ENCODE data around the gene UST.

Gene UST

GRCh38 chr6:149079911-149080491, 333.2 kb downstream of the UST start:
- Histone ChIP-seq H3K4me1 (ENCODE audit: control insufficient read depth, insufficient read depth, low read length) (peaks cover 52% of the 10 kb centered on the region), H3K4me3 (ENCODE audit: low read length) (peak overlapping the region; percentile 8), H3K27me3 (replicated peaks; ENCODE audit: control insufficient read depth, insufficient read depth, low read length) (no peaks in the 10 kb centered on the region), H3K9ac (ENCODE audit: low read length) (peak overlapping the region; percentile 24), H3K36me3 (ENCODE audit: control insufficient read depth, insufficient read depth, low read length, severe bottlenecking) (no peaks in the 10 kb centered on the region), H3K9me3 (ENCODE audit: control insufficient read depth, low read length) (no peaks in the 10 kb centered on the region)
- DNase-seq (ENCODE audit: low read depth), result peak; percentile 78

GRCh38 chr6:149080511-149080910, 333.7 kb downstream of the UST start:
- no peaks in the 10 kb centered on the region for H3K36me3 ChIP-seq (ENCODE audit: control insufficient read depth, insufficient read depth, low read length, severe bottlenecking)
- H3K9me3 ChIP-seq (ENCODE audit: control insufficient read depth, low read length), result no peaks in the 10 kb centered on the region
- DNase-seq (ENCODE audit: low read depth), result peak; percentile 52
- peak overlapping the region; percentile 8 for H3K4me3 ChIP-seq (ENCODE audit: low read length)
- H3K4me1 ChIP-seq (ENCODE audit: control insufficient read depth, insufficient read depth, low read length), result peaks cover 52% of the 10 kb centered on the region
- peak overlapping the region; percentile 24 for H3K9ac ChIP-seq (ENCODE audit: low read length)
- H3K27me3 ChIP-seq (replicated peaks; ENCODE audit: control insufficient read depth, insufficient read depth, low read length), result no peaks in the 10 kb centered on the region

GRCh38 chr6:149081281-149081680, 334.5 kb downstream of the UST start:
- no peaks in the 10 kb centered on the region for H3K27me3 ChIP-seq (replicated peaks; ENCODE audit: control insufficient read depth, insufficient read depth, low read length)
- H3K36me3 ChIP-seq (ENCODE audit: control insufficient read depth, insufficient read depth, low read length, severe bottlenecking), result no peaks in the 10 kb centered on the region
- no peaks in the 10 kb centered on the region for H3K9me3 ChIP-seq (ENCODE audit: control insufficient read depth, low read length)
- no peak overlapping the region for H3K4me3 ChIP-seq (ENCODE audit: low read length)
- DNase-seq (ENCODE audit: low read depth), result no peak
- peak overlapping the region; percentile 24 for H3K9ac ChIP-seq (ENCODE audit: low read length)
- H3K4me1 ChIP-seq (ENCODE audit: control insufficient read depth, insufficient read depth, low read length), result peaks cover 46% of the 10 kb centered on the region

- DNase-seq (ENCODE audit: low read depth), result peak; percentile 88
- no peak overlapping the region for H3K4me3 ChIP-seq (ENCODE audit: low read length)
- peaks cover 36% of the 10 kb centered on the region for H3K4me1 ChIP-seq (ENCODE audit: control insufficient read depth, insufficient read depth, low read length)
- no peaks in the 10 kb centered on the region for H3K27me3 ChIP-seq (replicated peaks; ENCODE audit: control insufficient read depth, insufficient read depth, low read length)
- no peaks in the 10 kb centered on the region for H3K9me3 ChIP-seq (ENCODE audit: control insufficient read depth, low read length)
- peak overlapping the region; percentile 5 for H3K9ac ChIP-seq (ENCODE audit: low read length)
- no peaks in the 10 kb centered on the region for H3K36me3 ChIP-seq (ENCODE audit: control insufficient read depth, insufficient read depth, low read length, severe bottlenecking)
Measured at GRCh38 chr6:149082320-149082719, 335.5 kb downstream of the UST start.

DNA sequence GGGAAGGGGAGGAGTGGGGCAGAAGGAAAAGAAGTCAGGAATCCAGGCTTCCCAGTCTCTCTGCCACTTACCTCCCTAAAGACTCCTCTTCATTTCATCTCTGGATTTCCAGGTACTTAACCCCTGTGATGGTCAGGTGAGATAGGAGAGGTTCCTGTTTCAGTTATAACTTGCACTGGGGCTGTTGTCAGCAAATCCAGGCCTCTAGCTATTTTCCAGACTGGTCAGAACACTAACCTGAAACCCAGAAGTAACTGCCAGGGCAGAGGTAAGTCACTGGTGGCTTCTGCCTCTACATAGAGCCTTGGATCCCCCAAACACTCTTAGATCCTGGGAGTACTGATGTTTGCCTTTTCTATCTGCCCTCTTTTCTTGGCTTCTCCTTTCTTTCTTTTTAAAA, 337.2 kb downstream of the UST start:
- H3K4me3 ChIP-seq (ENCODE audit: low read length), result no peak overlapping the region
- no peaks in the 10 kb centered on the region for H3K9me3 ChIP-seq (ENCODE audit: control insufficient read depth, low read length)
- no peak for DNase-seq (ENCODE audit: low read depth)
- H3K9ac ChIP-seq (ENCODE audit: low read length), result no peak overlapping the region
- peaks cover 3% of the 10 kb centered on the region for H3K27me3 ChIP-seq (replicated peaks; ENCODE audit: control insufficient read depth, insufficient read depth, low read length)
- no peaks in the 10 kb centered on the region for H3K36me3 ChIP-seq (ENCODE audit: control insufficient read depth, insufficient read depth, low read length, severe bottlenecking)
- H3K4me1 ChIP-seq (ENCODE audit: control insufficient read depth, insufficient read depth, low read length), result peaks cover 35% of the 10 kb centered on the region

DNA sequence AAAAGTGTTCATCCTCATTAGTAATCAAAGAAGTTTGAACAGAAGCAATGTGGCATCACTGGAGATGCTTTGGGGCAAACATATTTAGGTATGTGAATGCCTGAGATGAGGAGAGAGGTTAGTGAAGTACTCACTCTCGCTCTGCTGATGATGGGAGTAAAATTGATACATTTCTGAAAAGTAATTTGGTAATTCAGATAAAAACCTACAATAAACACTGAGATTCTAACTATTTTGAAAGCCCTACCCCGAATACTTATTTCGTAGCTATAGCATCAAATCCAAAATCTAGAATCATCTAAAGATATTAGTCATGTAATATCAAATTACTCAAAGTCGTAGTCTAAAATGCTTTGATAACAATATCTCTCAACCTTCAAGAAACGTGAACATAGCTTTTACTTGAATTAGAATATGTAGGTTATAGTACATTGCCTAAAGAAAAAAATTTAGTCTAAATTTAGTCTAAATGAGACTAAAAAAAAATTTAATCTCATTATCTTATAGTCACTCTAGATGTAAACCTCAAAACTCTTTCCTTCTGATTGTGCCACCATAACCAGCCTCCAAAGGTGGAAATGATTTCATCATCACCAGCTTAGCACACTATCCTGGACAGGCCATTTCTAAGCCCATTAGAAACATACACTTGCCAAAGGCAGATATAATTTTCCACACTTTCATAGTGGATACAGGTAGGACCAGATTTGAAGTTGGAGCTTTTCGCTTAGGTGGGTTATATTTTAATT, 338.2 kb downstream of the UST start:
- H3K4me3 ChIP-seq (ENCODE audit: low read length), result no peak overlapping the region
- H3K36me3 ChIP-seq (ENCODE audit: control insufficient read depth, insufficient read depth, low read length, severe bottlenecking), result no peaks in the 10 kb centered on the region
- no peak for DNase-seq (ENCODE audit: low read depth)
- no peaks in the 10 kb centered on the region for H3K9me3 ChIP-seq (ENCODE audit: control insufficient read depth, low read length)
- H3K27me3 ChIP-seq (replicated peaks; ENCODE audit: control insufficient read depth, insufficient read depth, low read length), result peaks cover 3% of the 10 kb centered on the region
- H3K9ac ChIP-seq (ENCODE audit: low read length), result no peak overlapping the region
- peaks cover 26% of the 10 kb centered on the region for H3K4me1 ChIP-seq (ENCODE audit: control insufficient read depth, insufficient read depth, low read length)

- H3K4me3 ChIP-seq (ENCODE audit: low read length), result no peak overlapping the region
- peaks cover 20% of the 10 kb centered on the region for H3K4me1 ChIP-seq (ENCODE audit: control insufficient read depth, insufficient read depth, low read length)
- no peaks in the 10 kb centered on the region for H3K36me3 ChIP-seq (ENCODE audit: control insufficient read depth, insufficient read depth, low read length, severe bottlenecking)
- H3K27me3 ChIP-seq (replicated peaks; ENCODE audit: control insufficient read depth, insufficient read depth, low read length), result peaks cover 3% of the 10 kb centered on the region
- H3K9ac ChIP-seq (ENCODE audit: low read length), result no peak overlapping the region
- H3K9me3 ChIP-seq (ENCODE audit: control insufficient read depth, low read length), result no peaks in the 10 kb centered on the region
- DNase-seq (ENCODE audit: low read depth), result no peak
Measured at GRCh38 chr6:149085557-149085938, 338.7 kb downstream of the UST start.

DNA sequence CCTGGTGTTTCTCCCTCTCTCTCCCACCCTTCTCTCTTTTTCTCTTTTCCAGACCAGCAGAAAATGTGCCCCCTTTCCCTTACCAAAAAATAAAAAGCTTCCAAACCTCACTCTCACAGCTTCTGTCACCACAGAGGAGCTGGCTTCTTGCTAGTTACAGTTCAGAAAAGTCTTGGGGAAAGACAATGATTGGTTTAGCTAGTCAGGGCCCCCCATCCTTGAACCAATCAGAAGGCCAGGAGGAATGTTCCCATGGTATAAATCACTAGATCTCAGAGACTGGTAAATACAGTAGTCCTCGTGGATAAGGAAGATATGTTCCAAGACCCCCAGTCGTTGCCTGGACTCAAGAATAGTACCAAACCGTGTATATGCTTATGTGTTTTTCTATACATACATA, 339.5 kb downstream of the UST start:
- no peak overlapping the region for H3K4me3 ChIP-seq (ENCODE audit: low read length)

DNA sequence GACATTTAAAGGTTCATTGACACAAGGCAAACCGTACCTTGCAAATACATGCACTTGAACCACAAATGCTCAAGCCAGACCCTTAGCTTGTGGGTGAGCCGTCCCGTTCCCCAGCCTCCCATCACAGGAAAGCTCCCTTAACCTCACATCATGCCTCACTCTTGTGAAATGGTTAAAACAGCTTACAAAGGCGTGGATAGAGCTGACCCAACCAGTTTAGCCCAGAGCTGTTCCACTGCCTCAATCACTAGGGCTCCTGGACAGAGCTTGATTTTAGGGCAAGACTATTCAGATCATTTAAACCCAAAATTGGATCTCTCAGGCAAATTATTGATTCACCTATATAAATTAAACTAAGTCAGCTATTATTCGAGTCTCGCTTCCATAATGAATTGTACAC, 341.1 kb downstream of the UST start:
- no peak overlapping the region for H3K9ac ChIP-seq (ENCODE audit: low read length)
- H3K36me3 ChIP-seq (ENCODE audit: control insufficient read depth, insufficient read depth, low read length, severe bottlenecking), result no peaks in the 10 kb centered on the region
- no peak overlapping the region for H3K4me3 ChIP-seq (ENCODE audit: low read length)
- H3K4me1 ChIP-seq (ENCODE audit: control insufficient read depth, insufficient read depth, low read length), result no peaks in the 10 kb centered on the region
- H3K27me3 ChIP-seq (replicated peaks; ENCODE audit: control insufficient read depth, insufficient read depth, low read length), result peaks cover 3% of the 10 kb centered on the region
- DNase-seq (ENCODE audit: low read depth), result no peak
- no peaks in the 10 kb centered on the region for H3K9me3 ChIP-seq (ENCODE audit: control insufficient read depth, low read length)

More for the DNA sequence above, 339.5 kb downstream of the UST start:
- no peaks in the 10 kb centered on the region for H3K9me3 ChIP-seq (ENCODE audit: control insufficient read depth, low read length)
- peaks cover 12% of the 10 kb centered on the region for H3K4me1 ChIP-seq (ENCODE audit: control insufficient read depth, insufficient read depth, low read length)
- no peaks in the 10 kb centered on the region for H3K36me3 ChIP-seq (ENCODE audit: control insufficient read depth, insufficient read depth, low read length, severe bottlenecking)
- H3K9ac ChIP-seq (ENCODE audit: low read length), result no peak overlapping the region
- H3K27me3 ChIP-seq (replicated peaks; ENCODE audit: control insufficient read depth, insufficient read depth, low read length), result peaks cover 3% of the 10 kb centered on the region
- DNase-seq (ENCODE audit: low read depth), result no peak

- DNase-seq (ENCODE audit: low read depth), result no peak
- no peaks in the 10 kb centered on the region for H3K4me1 ChIP-seq (ENCODE audit: control insufficient read depth, insufficient read depth, low read length)
- H3K27me3 ChIP-seq (replicated peaks; ENCODE audit: control insufficient read depth, insufficient read depth, low read length), result peaks cover 3% of the 10 kb centered on the region
- no peaks in the 10 kb centered on the region for H3K36me3 ChIP-seq (ENCODE audit: control insufficient read depth, insufficient read depth, low read length, severe bottlenecking)
- H3K9ac ChIP-seq (ENCODE audit: low read length), result no peak overlapping the region
- H3K4me3 ChIP-seq (ENCODE audit: low read length), result no peak overlapping the region
- no peaks in the 10 kb centered on the region for H3K9me3 ChIP-seq (ENCODE audit: control insufficient read depth, low read length)
Measured at GRCh38 chr6:149088361-149088760, 341.5 kb downstream of the UST start.

GRCh38 chr6:149089510-149089909, 342.7 kb downstream of the UST start:
- Histone ChIP-seq H3K36me3 (ENCODE audit: control insufficient read depth, insufficient read depth, low read length, severe bottlenecking) (no peaks in the 10 kb centered on the region), H3K4me3 (ENCODE audit: low read length) (no peak overlapping the region), H3K9me3 (ENCODE audit: control insufficient read depth, low read length) (no peaks in the 10 kb centered on the region), H3K9ac (ENCODE audit: low read length) (no peak overlapping the region), H3K27me3 (replicated peaks; ENCODE audit: control insufficient read depth, insufficient read depth, low read length) (peaks cover 3% of the 10 kb centered on the region), H3K4me1 (ENCODE audit: control insufficient read depth, insufficient read depth, low read length) (peaks cover 8% of the 10 kb centered on the region)
- no peak for DNase-seq (ENCODE audit: low read depth)
